H1 (cell line): ENCODE measurements around the gene SLC1A1. TPM values are rescaled to one million over a fixed set of nuclear protein-coding genes. Genes with fewer than 3 reads are reported as not detected.

Experiments
- ATF2 ChIP-seq: IDR thresholded peaks from 2 replicates; pipeline ENCODE4 v1.6.1; 2012; ENCODE audit warnings: low read length, inconsistent platforms
- CHD7 ChIP-seq: fragments of 300-600 bp; sonication (generic); IDR thresholded peaks from 2 replicates; pipeline ENCODE4 v1.7.1; 2012; ENCODE audit warnings: low read length, moderate library complexity, mild to moderate bottlenecking, inconsistent platforms; ENCODE audit not compliant: insufficient replicate concordance
- CREB1 ChIP-seq: IDR thresholded peaks from 2 replicates; pipeline ENCODE4 v1.6.1; 2012; ENCODE audit warnings: inconsistent platforms
- CTBP2 ChIP-seq: IDR thresholded peaks from 2 replicates; pipeline ENCODE4 v1.7.0; 2011; ENCODE audit warnings: borderline replicate concordance, mild to moderate bottlenecking, moderate library complexity, mixed read lengths, low read length; ENCODE audit not compliant: insufficient read depth, insufficient read length
- RXRA ChIP-seq: IDR thresholded peaks from 2 replicates; pipeline ENCODE4 v1.6.1; 2011; ENCODE audit warnings: low read depth, mild to moderate bottlenecking, low read length, moderate library complexity; ENCODE audit not compliant: insufficient read depth
- SAP30 ChIP-seq: fragments of 300-600 bp; sonication (generic); IDR thresholded peaks from 2 replicates; pipeline ENCODE4 v1.7.1; 2012; ENCODE audit warnings: low read length, moderate library complexity, mild to moderate bottlenecking, inconsistent platforms; ENCODE audit not compliant: insufficient read depth, insufficient replicate concordance
- polyA plus RNA-seq, 7 experiments: library from polyadenylated mRNA; depleted of rRNA in 3 of 7; stranded (reverse) in 5 of 7; unstranded in 2 of 7; fragments of >200 nt in 5 of 7; fragments of 200-250 nt in 2 of 7; gene quantifications; 1 replicate in 5 of 7; 2 replicates in 1 of 7; 4 replicates in 1 of 7; pipeline versions ENCODE4 v1.2.1 to v1.2.3, GENCODE V29; 2011 to 2013; ENCODE audit warnings: missing spikeins in 2 of 7, mixed read lengths in 2 of 7
- total RNA-seq: library from RNA; stranded (reverse); fragmentation: NEBNext Ultra II Directional; extraction: Animal tissue kit (Norgen Biotek cat#: 25700); gene quantifications from 2 replicates; pipeline ENCODE4 v1.2.1, GENCODE V29; 2021

Gene SLC1A1
- total and polyA plus RNA-seq, 2 of the 8 experiments (the other 6 are each of a cell fraction or from before 2014, with no cell fraction given): 4.7 to 11.7 TPM

GRCh38 chr9:4573634-4574389, 83.5 kb downstream of the SLC1A1 start (continued):
- TF ChIP-seq CHD7 (no peak), ATF2 (no peak), CREB1 (no peak), RXRA (no peak), CTBP2 (no peak), SAP30 (no peak)
